ENCODE results near the gene CDK5RAP3.

Gene CDK5RAP3

GRCh38 chr17:47993031-47993564, 22.2 kb downstream of the CDK5RAP3 start (continued):
- no peak for TF ChIP-seq ZNF473 (tag by site-specific recombination; IDR thresholded peaks at IDR 0.05)
- TF ChIP-seq ZNF23 (tag by site-specific recombination; IDR thresholded peaks at IDR 0.05; ENCODE audit: borderline replicate concordance): no peak
- peak; percentile 49 for TF ChIP-seq ZNF341 (tag by site-specific recombination; IDR thresholded peaks at IDR 0.05; ENCODE audit: low read depth)
- no peak for TF ChIP-seq ZNF174 (tag by site-specific recombination; IDR thresholded peaks at IDR 0.05)
- no peak for TF ChIP-seq KLF10 (tag by site-specific recombination; IDR thresholded peaks at IDR 0.05)
- no peak for TF ChIP-seq ZFHX2 (tag by site-specific recombination; conservative IDR thresholded peaks at IDR 0.05)
- TF ChIP-seq PATZ1 (tag by site-specific recombination; IDR thresholded peaks at IDR 0.05): no peak
- 0 out of 2 replicates have a peak, but pooled peaks have one; percentile 34 for TF ChIP-seq OVOL3 (tag by site-specific recombination; IDR thresholded peaks at IDR 0.05)

- no peaks in the 10 kb centered on the region for H3K9me3 ChIP-seq (ENCODE audit: control insufficient read depth, insufficient read depth, low read depth, low read length)
- CTCF ChIA-PET: interaction anchor here (0.5 to 2.6 kb wide), 4 partner anchors 15 to 316 kb away, joined by 3 to 16 read pairs (median 8); no protein-coding TSS in a partner anchor
- no peaks in the 10 kb centered on the region for H3K36me3 ChIP-seq (ENCODE audit: control insufficient read depth in 2 of 2, insufficient read depth in 1 of 2, low read length in 2 of 2)
- H3K4me1 ChIP-seq (ENCODE audit: control insufficient read depth, insufficient read depth, low read length): no peaks in the 10 kb centered on the region
- TF ChIP-seq ZSCAN16 (tag by site-specific recombination; IDR thresholded peaks at IDR 0.05) (no peak), BCL11A (tag by site-specific recombination; IDR thresholded peaks at IDR 0.05; ENCODE audit: low read depth) (no peak), KLF8 (tag by site-specific recombination; IDR thresholded peaks at IDR 0.05) (no peak), ZSCAN5A (tag by site-specific recombination; IDR thresholded peaks at IDR 0.05) (no peak), ZNF621 (tag by site-specific recombination; IDR thresholded peaks at IDR 0.05) (no peak), MZF1 (tag by site-specific recombination; IDR thresholded peaks at IDR 0.05; ENCODE audit: borderline replicate concordance) (no peak), ZNF280C (tag by site-specific recombination; IDR thresholded peaks at IDR 0.05) (no peak), ZNF529 (tag by site-specific recombination; IDR thresholded peaks at IDR 0.05; ENCODE audit: insufficient replicate concordance) (no peak), SP7 (tag by site-specific recombination; IDR thresholded peaks at IDR 0.05) (no peak), ZNF423 (tag by site-specific recombination; IDR thresholded peaks at IDR 0.05) (no peak), ZNF692 (tag by site-specific recombination; IDR thresholded peaks at IDR 0.05) (no peak)
- TF ChIP-seq, protein P1, sequence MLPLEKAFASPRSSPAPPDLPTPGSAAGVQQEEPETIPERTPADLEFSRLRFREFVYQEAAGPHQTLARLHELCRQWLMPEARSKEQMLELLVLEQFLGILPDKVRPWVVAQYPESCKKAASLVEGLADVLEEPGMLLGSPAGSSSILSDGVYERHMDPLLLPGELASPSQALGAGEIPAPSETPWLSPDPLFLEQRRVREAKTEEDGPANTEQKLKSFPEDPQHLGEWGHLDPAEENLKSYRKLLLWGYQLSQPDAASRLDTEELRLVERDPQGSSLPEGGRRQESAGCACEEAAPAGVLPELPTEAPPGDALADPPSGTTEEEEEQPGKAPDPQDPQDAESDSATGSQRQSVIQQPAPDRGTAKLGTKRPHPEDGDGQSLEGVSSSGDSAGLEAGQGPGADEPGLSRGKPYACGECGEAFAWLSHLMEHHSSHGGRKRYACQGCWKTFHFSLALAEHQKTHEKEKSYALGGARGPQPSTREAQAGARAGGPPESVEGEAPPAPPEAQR (tag by site-specific recombination; IDR thresholded peaks at IDR 0.05): no peak
- TF ChIP-seq, protein P2, sequence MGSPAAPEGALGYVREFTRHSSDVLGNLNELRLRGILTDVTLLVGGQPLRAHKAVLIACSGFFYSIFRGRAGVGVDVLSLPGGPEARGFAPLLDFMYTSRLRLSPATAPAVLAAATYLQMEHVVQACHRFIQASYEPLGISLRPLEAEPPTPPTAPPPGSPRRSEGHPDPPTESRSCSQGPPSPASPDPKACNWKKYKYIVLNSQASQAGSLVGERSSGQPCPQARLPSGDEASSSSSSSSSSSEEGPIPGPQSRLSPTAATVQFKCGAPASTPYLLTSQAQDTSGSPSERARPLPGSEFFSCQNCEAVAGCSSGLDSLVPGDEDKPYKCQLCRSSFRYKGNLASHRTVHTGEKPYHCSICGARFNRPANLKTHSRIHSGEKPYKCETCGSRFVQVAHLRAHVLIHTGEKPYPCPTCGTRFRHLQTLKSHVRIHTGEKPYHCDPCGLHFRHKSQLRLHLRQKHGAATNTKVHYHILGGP (tag by site-specific recombination; IDR thresholded peaks at IDR 0.05): no peak
- TF ChIP-seq, protein P3, sequence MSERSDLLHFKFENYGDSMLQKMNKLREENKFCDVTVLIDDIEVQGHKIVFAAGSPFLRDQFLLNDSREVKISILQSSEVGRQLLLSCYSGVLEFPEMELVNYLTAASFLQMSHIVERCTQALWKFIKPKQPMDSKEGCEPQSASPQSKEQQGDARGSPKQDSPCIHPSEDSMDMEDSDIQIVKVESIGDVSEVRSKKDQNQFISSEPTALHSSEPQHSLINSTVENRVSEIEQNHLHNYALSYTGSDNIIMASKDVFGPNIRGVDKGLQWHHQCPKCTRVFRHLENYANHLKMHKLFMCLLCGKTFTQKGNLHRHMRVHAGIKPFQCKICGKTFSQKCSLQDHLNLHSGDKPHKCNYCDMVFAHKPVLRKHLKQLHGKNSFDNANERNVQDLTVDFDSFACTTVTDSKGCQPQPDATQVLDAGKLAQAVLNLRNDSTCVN (tag by site-specific recombination; optimal IDR thresholded peaks at IDR 0.05): no peak
- no peak overlapping the region for H3K27ac ChIP-seq (ENCODE audit: extremely low read depth, low read depth, low read length)
- POLR2A ChIA-PET: interaction anchor here (1.4 kb wide), 1 partner anchor 23 kb away, joined by 3 read pairs; the partner anchor contains the start of gene CDK5RAP3
- no peak overlapping the region for H3K4me3 ChIP-seq (ENCODE audit: low read depth, low read length)
These were observed 23.1 kb downstream of the CDK5RAP3 start for GRCh38 chr17:47993964-47994363.
